ENCODE data around the gene RXRA.

DNA sequence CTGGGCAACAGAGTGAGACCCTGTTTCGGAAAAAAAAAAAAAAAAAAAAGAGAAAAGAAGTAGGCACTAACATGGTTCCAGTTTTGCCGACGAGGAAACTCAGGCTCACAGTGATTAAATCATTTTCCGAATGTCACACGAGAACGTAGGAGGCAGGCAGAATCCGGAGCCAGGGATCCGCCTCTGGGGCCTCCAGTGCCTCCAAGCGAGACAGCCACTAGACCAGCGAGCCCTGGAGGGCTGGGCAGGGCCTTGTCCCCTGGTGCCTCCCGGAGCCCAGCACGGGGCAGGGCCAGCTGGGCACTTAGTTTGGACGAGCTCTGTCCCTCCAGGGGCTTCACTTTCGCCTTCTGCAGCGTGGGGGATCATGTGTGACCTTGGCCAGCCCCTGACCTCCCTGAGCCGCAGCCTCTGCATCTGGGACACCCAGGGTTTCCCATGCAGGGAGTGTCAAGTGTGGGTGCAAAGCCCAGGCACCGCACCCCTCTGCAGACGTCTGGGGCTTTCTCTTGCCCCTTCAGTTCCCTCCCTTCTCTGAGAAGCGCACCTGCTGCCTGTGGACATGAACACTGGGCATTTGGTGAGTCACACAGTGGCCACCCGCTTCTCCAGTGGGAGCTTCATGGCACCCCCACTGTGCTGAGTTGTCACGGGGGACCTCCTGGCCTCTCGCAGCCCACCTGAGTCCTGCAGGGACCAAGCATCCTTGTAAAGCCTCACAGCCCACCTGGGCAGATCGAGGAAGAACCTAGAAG, 80.3 kb downstream of the RXRA start:
- no peak for TF ChIP-seq SUZ12 (IDR thresholded peaks at IDR 0.05; ENCODE audit: extremely low read depth, insufficient read depth, insufficient read length)
- TF ChIP-seq ZNF274 (IDR thresholded peaks at IDR 0.05; ENCODE audit: low read depth, low read length): no peak
